HUDEP-2 (cell line): ENCODE data around the gene WDFY3.

Source experiments
- DNase-seq, 76 experiments: peaks; one replicate each; lab custom pipeline; 2025; ENCODE audit not compliant: unreplicated experiment in 76 of 76; lab: John Stamatoyannopoulos, UW

Gene WDFY3

DNA sequence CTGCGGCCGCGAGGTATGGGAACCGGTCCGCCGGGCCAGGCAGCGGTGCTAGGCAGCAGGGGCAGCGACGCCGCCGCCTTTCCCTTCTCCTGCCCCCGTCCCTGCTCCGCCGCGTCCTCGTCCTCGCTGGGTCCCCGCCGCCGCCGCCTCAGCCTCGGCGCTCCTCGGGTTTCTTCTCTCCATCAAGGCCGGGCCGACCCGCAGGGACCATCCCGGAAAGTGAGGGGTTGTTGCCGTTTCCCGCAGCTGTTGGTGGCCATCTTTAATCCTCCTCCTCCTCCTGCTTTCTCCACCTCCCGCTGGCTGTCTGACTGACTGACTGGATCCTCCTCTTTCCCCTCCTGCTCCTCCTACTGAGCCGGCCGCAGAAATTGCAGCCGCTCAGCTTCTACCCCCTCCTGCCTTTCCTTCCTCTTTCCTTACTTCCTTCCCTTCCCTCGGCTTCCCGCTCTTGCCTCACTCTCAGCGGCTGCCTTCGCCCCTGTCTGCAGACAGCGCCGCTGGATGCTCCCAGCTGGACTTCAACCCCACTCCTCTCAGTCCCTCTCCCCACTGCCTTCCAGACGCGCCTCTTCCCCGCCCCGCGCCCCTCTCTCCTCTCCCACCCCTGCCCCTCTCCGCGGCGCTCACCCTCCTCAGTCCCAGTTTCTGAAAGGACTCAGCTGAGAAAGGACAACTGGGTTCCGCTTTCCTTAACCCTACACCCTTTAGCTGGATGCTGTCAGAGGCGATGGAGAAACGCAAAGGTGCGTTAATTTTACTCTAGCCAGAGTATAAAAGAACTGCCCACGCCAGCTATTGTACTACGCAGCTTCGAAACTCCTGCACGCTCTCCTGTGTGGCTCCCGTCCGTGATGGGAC is at the start of gene WDFY3:
Gene WDFY3 (minus strand): TSS at position 309 of the 861 bp plus-strand sequence. CDS start 106,099 bp downstream, outside the sequence.
- DNase-seq: peak in 75 of 76 experiments; percentile 1 to 81 (median 55)

DNA sequence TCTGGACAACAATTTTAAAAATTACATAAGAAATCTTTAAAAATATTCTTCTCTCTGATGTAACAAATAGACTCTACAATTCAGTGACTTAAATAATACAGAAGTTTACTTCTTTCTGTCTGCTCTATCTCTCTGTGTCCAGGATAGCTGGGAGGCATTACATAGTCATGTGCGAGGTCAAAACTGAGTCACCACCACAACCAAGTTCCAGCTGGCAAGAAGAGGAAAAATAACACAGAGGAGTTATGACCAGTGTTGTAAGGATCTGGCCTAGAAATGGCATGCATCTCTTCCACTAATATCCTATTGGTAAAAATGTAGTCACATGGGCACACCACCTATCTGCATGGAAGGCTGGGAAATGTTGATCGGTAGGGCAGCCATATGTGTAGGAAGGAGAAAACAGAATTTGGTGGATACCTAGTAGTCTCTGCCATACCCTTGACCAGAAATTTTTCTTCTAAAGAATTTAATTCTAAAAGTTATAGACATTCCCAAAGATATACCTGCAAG is 39.4 kb upstream of the WDFY3 start:
- no peak for DNase-seq

DNA sequence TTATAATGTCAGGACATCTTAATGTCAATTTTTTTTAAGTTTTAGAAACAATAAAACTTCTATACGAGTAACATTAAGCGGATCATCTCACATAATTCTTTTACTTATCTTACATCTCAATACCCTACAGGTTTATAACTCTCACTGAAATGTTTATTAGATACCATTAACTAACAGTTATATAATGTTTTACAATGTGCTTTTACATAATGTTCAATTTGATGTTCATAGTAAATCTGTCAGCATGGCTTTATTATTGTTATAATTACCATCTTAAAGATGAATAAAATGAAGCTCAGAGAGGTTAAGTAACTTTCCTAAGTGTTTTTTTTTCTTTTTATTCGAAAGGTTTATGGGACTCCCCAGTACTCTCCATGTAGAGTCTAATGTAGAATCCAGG is 33.9 kb upstream of the WDFY3 start:
- DNase-seq: no peak

DNA sequence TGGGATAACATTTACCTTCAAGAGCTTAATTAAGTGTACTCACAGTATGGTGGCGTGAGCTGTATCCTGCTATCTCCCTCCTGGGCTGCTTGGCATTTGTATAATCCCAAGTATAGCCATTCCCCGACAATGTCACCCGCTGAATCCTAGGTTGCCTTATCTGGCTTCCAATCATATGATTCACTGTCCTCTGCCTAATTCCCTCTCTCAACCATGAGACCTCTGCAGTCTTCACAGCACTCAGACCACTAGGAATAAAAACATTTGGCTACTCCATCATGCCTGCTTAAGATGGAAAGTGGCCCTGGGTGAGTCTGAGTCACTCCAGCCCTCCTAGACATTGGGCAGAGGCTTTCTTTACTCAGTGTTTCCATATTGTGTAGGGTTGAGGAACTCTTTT is 28.9 kb upstream of the WDFY3 start:
- no peak for DNase-seq

DNA sequence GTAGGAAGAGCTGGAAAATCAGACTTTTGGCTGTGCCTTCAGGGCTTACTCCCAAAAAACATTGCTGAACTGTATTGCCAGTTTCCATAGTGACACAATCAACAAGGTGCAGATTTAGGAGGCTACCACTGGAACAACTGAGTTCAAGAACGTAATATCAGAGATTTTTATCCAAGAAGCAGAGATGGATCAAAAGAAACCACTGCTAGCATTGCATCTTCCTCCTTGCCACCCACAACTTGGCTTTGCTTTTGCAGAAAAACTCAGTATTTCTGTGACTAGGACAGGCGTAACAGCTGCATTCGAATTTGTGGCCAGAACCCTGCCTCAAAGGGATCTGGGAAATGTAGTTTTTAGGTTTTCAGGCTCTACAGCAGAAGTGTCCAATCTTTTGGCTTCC is 27.8 kb upstream of the WDFY3 start:
- no peak for DNase-seq

GRCh38 chr4:84985952-84986351 is 19.5 kb upstream of the WDFY3 start:
- DNase-seq: peak in 1 of 76 experiments; percentile 3

- no peak for DNase-seq
These were observed 10.9 kb upstream of the WDFY3 start for GRCh38 chr4:84977396-84977795.

- DNase-seq: no peak
These were observed 7.4 kb upstream of the WDFY3 start for GRCh38 chr4:84973856-84974255.

DNA sequence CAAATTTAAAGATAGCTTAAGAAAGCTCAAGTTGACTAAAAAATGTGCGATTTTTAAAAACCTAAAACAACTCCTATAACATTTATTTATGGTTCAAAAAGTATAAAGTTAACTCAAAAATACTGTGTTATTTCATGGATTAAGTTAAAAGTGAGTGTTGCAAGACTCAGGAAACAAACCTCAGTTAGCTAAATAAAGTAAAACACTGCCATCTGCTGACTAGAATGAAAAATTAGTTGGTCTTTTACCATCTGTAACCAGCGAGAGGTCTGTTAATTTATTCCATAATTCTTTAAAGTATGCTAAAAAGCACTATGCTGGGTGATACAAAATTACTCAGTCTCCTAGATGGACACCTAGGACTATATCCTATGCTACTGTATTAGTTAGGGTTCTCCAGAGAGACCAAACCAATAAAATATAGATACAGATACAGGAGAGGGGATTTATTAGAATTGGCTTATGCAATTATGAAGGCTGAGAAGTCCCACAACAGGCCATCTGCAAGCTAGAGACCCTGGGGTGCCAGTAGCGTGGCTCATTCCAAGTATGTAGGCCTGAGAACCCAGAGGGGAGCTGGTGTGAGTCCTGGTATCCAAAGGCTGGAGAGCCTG is 4.9 kb upstream of the WDFY3 start:
- DNase-seq: peak in 19 of 76 experiments; percentile 1 to 52 (median 20)

GRCh38 chr4:84968925-84969324 is 2.4 kb upstream of the WDFY3 start:
- DNase-seq: no peak

GRCh38 chr4:84967243-84967690 is 777 bp upstream of the WDFY3 start:
- DNase-seq: peak in 3 of 76 experiments; percentile 1 to 6 (median 2)

- DNase-seq: peak in 18 of 76 experiments; percentile 6 to 45 (median 12)
These were observed 723 bp downstream of the WDFY3 start for GRCh38 chr4:84965553-84966381.

GRCh38 chr4:84964995-84965552 is 1.4 kb downstream of the WDFY3 start:
- no peak for DNase-seq

- no peak for DNase-seq
These were observed 4.4 kb downstream of the WDFY3 start for GRCh38 chr4:84962102-84962501.

- DNase-seq: no peak
These were observed 8.1 kb downstream of the WDFY3 start for GRCh38 chr4:84958434-84958833.

GRCh38 chr4:84957514-84958420 is 8.7 kb downstream of the WDFY3 start:
- DNase-seq: no peak

DNA sequence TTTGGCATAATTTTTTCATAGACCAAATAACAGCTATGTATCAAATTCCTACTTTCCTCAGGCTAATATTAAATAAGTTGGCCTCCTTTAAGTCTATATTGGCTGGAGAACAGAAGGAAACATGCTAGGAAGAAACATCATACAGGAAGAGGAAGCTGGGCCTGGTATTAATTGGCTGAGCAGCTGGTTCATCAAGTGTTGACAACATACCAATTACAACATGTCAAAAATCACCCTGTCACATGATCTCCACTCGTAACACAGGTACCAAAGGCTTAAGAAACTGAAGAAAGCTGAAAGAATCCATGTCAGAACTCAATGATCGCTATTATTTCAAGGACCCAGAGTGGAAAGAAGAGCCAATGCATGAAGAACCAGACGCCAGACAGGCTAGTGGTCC is 10.5 kb downstream of the WDFY3 start:
- DNase-seq: no peak

GRCh38 chr4:84954982-84955567 is 11.4 kb downstream of the WDFY3 start:
- no peak for DNase-seq

- DNase-seq: no peak
These were observed 13.7 kb downstream of the WDFY3 start for GRCh38 chr4:84952776-84953175.
